SU-DHL-6 (cell line): ENCODE data around the gene MAML3.

Experiments
- H2AFZ ChIP-seq: fragments of 200-600 bp; sonication (generic); 2 replicates; pipeline ENCODE4 v1.6.1; 2014; ENCODE audit warnings: low read depth, mild to moderate bottlenecking, moderate library complexity, mixed read lengths, antibody characterized with exemption, low read length; ENCODE audit not compliant: severe bottlenecking
- H3F3A ChIP-seq: fragments of 200-600 bp; shearing (Covaris generic); 2 replicates; pipeline ENCODE4 v1.6.0; 2016; ENCODE audit warnings: antibody characterized with exemption, mild to moderate bottlenecking; ENCODE audit not compliant: insufficient read depth
- H3K27ac ChIP-seq: fragments of 200-600 bp; sonication (generic); 2 replicates; pipeline ENCODE4 v1.5.1; 2016; ENCODE audit warnings: low read depth, mild to moderate bottlenecking, low read length, moderate library complexity, mixed read lengths
- H3K27me3 ChIP-seq: fragments of 200-600 bp; sonication (generic), shearing (Covaris generic); 2 replicates; pipeline ENCODE4 v1.6.0; 2014; ENCODE audit warnings: mild to moderate bottlenecking, low read length
- H3K36me3 ChIP-seq: fragments of 200-600 bp; sonication (generic); 2 replicates; pipeline ENCODE4 v1.6.1; 2014; ENCODE audit warnings: mild to moderate bottlenecking, low read length, mixed read lengths
- H3K4me2 ChIP-seq: fragments of 300-600, 200-600 bp; shearing (Covaris generic), sonication (generic); 2 replicates; pipeline ENCODE4 v1.6.0; 2014; ENCODE audit warnings: low read length, low read depth, mild to moderate bottlenecking; ENCODE audit not compliant: poor library complexity, severe bottlenecking
- H3K4me3 ChIP-seq: fragments of 200-600 bp; sonication (generic); 2 replicates; pipeline ENCODE4 v1.5.1; 2014; ENCODE audit warnings: antibody characterized with exemption, low read length, mild to moderate bottlenecking, mixed read lengths; ENCODE audit not compliant: insufficient read depth, poor library complexity, severe bottlenecking
- H3K79me2 ChIP-seq: fragments of 200-600 bp; sonication (generic); 2 replicates; pipeline ENCODE4 v1.6.1; 2014; ENCODE audit warnings: mild to moderate bottlenecking, low read length, moderate library complexity; ENCODE audit not compliant: insufficient read depth
- H3K9ac ChIP-seq: fragments of 200-600 bp; sonication (generic); 2 replicates; pipeline ENCODE4 v1.7.0; 2014; ENCODE audit warnings: mild to moderate bottlenecking, low read length
- H3K9me2 ChIP-seq: fragments of 200-600 bp; sonication (generic); replicated peaks from 2 replicates; pipeline ENCODE4 v1.6.1; 2014; ENCODE audit warnings: low read length; ENCODE audit not compliant: insufficient read depth
- H3K9me3 ChIP-seq: fragments of 200-600 bp; sonication (generic); 2 replicates; pipeline ENCODE4 v1.6.1; 2014; ENCODE audit warnings: low read length, mixed read lengths; ENCODE audit not compliant: insufficient read depth
- H4K20me1 ChIP-seq: fragments of 200-600 bp; sonication (generic); 2 replicates; pipeline ENCODE4 v1.6.1; 2014; ENCODE audit warnings: low read depth, mild to moderate bottlenecking, antibody characterized with exemption, low read length, moderate library complexity, mixed read lengths
- CTCF ChIP-seq: fragments of 200-600 bp; sonication (generic); IDR thresholded peaks from one replicate; pipeline ENCODE4 v1.5.1; 2017; ENCODE audit warnings: antibody characterized with exemption, mild to moderate bottlenecking, low read length, moderate library complexity; ENCODE audit not compliant: insufficient read depth, poor library complexity, severe bottlenecking
- EZH2phosphoT487 ChIP-seq: fragments of 200-600 bp; sonication (generic), shearing (Covaris generic); conservative IDR thresholded peaks from 2 replicates; pipeline ENCODE4 v1.6.1; 2018; ENCODE audit warnings: mild to moderate bottlenecking, antibody characterized with exemption, low read length, moderate library complexity, mixed read lengths

The MAML3 gene

DNA sequence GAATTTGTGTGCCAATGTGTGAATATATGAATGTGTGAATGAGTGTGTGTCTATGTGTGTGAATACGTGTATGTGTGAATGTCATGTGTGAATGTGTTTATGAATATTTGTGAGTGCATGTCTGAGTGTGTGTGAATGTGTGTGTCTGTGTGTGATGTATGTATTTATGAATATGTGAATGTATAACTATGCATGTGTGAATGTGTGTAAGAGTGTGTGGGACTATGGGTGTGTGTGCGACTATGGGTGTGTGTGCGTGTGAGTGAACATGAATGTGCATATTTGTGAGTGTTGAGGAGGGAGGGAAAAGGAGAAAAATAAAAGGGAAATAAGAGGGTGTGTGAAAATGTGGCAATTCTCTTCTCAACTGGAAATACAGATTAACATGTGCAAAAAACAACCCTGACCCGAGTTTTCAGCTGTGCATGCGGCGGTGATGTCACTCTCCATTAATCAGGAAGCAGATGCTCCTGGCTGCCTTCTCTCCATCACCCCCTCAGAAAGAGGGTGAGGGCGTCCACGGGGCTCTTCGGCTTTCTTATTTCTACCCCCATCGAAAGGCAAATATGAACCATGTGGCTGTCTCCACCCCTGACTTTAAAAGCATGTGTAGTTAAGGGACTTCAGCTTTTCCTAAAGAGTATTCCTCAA is 219.8 kb downstream of the MAML3 start:
- no peaks in the 10 kb centered on the region for H3K36me3 ChIP-seq
- H3K79me2 ChIP-seq = no peaks in the 10 kb centered on the region
- H3K4me3 ChIP-seq = no peak overlapping the region
- H3K9me2 ChIP-seq = no peaks in the 10 kb centered on the region
- no peaks in the 10 kb centered on the region for H3F3A ChIP-seq
- no peak overlapping the region for H3K9ac ChIP-seq
- no peak for TF ChIP-seq EZH2phosphoT487
- TF ChIP-seq CTCF = no peak
- H3K4me2 ChIP-seq = no peak overlapping the region
- no peaks in the 10 kb centered on the region for H3K9me3 ChIP-seq
- H3K27me3 ChIP-seq = no peaks in the 10 kb centered on the region
- no peak overlapping the region for H2AFZ ChIP-seq
- no peaks in the 10 kb centered on the region for H4K20me1 ChIP-seq
- no peak overlapping the region for H3K27ac ChIP-seq

- Histone ChIP-seq H3K27me3 (no peaks in the 10 kb centered on the region), H3K4me2 (no peak overlapping the region), H3F3A (no peaks in the 10 kb centered on the region), H3K9ac (no peak overlapping the region), H3K79me2 (no peaks in the 10 kb centered on the region), H3K9me3 (no peaks in the 10 kb centered on the region), H3K4me3 (no peak overlapping the region), H2AFZ (no peak overlapping the region), H3K36me3 (no peaks in the 10 kb centered on the region), H4K20me1 (no peaks in the 10 kb centered on the region), H3K27ac (no peak overlapping the region), H3K9me2 (no peaks in the 10 kb centered on the region)
- no peak for TF ChIP-seq EZH2phosphoT487
- no peak for TF ChIP-seq CTCF
Observed at GRCh38 chr4:139933541-139933940, 220.4 kb downstream of the MAML3 start.

- Histone ChIP-seq H3F3A (no peaks in the 10 kb centered on the region), H3K27ac (no peak overlapping the region), H3K9ac (no peak overlapping the region), H3K27me3 (no peaks in the 10 kb centered on the region), H2AFZ (no peak overlapping the region), H3K9me2 (no peaks in the 10 kb centered on the region), H3K36me3 (no peaks in the 10 kb centered on the region), H3K4me3 (no peak overlapping the region), H3K79me2 (no peaks in the 10 kb centered on the region), H3K9me3 (no peaks in the 10 kb centered on the region), H4K20me1 (no peaks in the 10 kb centered on the region), H3K4me2 (no peak overlapping the region)
- TF ChIP-seq CTCF = no peak
- no peak for TF ChIP-seq EZH2phosphoT487
Observed at GRCh38 chr4:139933104-139933503, 220.9 kb downstream of the MAML3 start.
